Mammary epithelial cell (primary cell): ENCODE results near the gene CAMSAP1.

Experiments
- CTCF ChIP-seq, 2 donors: IDR thresholded peaks in 1 of 2; conservative IDR thresholded peaks in 1 of 2; 2 replicates each; pipeline ENCODE4 v1.5.1; 2011 to 2012; ENCODE audit warnings: inconsistent platforms in 2 of 2, low read length in 2 of 2, mild to moderate bottlenecking in 2 of 2, control low read depth in 1 of 2, low read depth in 1 of 2; ENCODE audit not compliant: insufficient read depth in 1 of 2; ENCODE audit errors: extremely low read depth in 1 of 2
- EZH2 ChIP-seq: IDR thresholded peaks from 2 replicates; pipeline ENCODE4 v1.6.1; 2012; ENCODE audit warnings: low read length, inconsistent platforms, borderline replicate concordance

- TF ChIP-seq CTCF (conservative IDR thresholded peaks at IDR 0.05 in 1 of 2, IDR thresholded peaks at IDR 0.05 in 1 of 2; ENCODE audit: extremely low read depth in 1 of 2, insufficient read depth in 1 of 2, low read depth in 1 of 2, low read length in 2 of 2) (no peak), EZH2 (no peak)
These were observed 121.1 kb downstream of the CAMSAP1 start for GRCh38 chr9:135786146-135786690.
